COR-L47 (cell line): ENCODE measurements around the gene IRAK1.
A peak's percentile ranks its signal among the peaks of the same experiment; 100 is the strongest.

Experiments used
- DNase-seq: peaks from one replicate; lab custom pipeline; 2025; lab: John Stamatoyannopoulos, UW

IRAK1 gene

GRCh38 chrX:153971124-153971449 is 48.6 kb downstream of the IRAK1 start:
- DNase-seq: peak; percentile 58

GRCh38 chrX:153970357-153971123 is 49.2 kb downstream of the IRAK1 start:
- DNase-seq: peak; percentile 32

DNA sequence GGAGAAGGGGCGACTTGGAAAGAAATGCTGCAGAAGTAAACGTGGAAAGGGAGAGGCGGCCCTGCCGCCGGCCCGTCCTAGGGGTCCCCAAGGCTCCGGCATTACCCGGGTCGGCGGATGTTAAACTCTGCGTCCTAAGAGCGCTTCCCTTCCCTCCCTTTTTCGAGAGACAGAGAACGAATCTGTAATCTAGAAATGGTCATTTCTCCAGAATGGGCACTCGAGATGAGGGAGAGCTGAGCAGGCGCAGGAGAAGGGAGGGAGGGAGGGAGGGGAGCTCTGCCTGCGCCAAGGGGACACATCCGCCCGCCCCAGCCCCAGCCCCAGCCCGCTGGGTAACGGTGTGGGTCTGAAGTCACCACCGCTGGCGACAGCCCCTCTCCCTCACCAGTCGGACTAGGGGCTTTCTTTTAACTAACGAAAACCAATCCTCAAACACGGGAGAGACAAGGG is 49.8 kb downstream of the IRAK1 start:
- no peak for DNase-seq

- DNase-seq: no peak
These were observed 50.4 kb downstream of the IRAK1 start for GRCh38 chrX:153969125-153969903.

DNA sequence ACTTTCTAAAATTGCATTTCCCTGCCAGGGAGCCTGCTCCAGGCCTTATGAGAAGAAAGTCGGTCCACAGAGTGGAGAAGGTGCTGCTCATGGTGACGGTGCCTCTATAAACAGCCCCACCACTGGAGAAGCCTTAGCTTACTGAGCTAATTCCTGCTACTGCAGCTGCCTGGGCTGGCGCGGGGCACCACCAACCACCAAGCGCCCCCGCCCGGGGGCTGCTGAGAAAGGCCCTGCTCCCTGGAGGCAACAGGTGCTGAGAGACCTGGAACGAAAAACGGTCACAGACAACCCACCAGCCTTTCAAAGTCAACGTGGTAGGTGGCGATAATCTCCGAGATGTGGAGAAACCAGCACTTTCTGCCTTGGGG is 51.0 kb downstream of the IRAK1 start:
- DNase-seq: peak; percentile 12

DNA sequence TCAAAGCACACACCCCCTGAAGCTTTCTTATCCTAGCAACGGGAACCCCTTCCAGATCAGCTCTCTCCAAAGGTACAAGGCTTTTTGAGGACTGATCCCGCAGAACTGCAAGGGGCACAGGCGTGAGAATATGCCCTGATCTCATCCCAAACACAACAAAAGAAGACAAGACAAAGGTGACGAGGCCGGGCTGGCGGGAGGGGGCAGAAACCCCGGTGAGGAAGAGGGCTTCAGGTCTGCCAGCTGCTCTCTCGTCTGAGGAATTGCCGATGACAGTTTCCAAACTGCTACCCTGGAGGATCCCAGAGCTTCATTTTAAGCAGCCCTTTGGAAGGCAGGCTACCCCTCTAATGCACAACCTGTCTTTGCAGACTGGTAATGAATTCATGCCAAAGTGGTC is 51.4 kb downstream of the IRAK1 start:
- DNase-seq: no peak

- no peak for DNase-seq
These were observed 52.0 kb downstream of the IRAK1 start for GRCh38 chrX:153967536-153968224.

DNA sequence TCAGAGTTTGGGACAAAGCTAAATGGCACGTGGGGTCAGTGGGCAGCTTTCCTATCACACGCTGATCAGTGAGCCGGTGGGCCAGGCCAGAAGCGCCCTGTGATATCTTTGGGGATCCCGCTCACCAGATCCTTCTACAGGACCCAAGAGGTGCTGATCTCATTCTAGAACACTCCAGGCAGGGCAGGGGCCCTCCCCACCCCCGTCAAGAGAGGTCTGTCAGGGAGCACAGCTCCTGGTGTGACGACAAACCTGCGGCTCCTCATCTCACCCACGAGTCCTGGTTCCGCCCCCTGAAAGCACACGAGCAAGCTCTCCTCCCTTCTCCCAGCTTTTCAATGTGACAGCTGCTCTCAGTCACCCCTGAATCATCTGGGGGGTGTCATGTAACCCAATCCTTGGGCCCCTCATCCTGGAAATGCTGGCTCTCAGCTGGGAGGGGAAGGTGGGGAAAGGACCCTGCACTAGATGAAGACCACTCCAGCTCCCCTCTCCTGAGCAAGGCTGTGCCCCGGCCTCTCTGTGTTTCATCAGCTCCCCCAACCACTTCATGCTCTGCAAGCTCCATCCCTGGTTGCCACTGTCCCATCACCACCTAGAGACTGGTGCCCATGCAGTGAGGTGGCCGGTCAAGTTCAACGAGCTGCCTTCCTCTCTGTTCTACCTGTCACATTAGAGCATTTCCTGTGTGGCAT is 52.7 kb downstream of the IRAK1 start:
- DNase-seq: no peak

- no peak for DNase-seq
These were observed 53.4 kb downstream of the IRAK1 start for GRCh38 chrX:153966283-153966688.

DNA sequence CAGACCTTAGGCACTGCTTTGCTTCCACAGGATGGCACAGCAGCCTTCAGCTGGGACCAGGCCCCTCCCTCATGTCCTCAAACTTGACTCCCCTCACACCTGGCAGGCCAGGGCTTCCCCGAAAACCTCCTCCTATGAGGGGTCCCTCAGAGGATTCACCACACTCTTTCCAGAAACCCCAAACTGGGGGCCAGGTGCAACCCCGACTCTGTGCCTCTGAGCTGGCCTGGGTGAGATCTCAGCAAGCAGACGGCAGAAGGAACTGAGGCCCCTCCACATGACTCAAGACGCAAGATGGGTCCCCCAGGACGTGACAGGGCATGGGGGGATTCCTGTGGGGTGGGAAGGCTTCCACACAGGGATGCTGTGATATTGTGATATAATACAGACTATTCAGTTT is 54.3 kb downstream of the IRAK1 start:
- no peak for DNase-seq

DNA sequence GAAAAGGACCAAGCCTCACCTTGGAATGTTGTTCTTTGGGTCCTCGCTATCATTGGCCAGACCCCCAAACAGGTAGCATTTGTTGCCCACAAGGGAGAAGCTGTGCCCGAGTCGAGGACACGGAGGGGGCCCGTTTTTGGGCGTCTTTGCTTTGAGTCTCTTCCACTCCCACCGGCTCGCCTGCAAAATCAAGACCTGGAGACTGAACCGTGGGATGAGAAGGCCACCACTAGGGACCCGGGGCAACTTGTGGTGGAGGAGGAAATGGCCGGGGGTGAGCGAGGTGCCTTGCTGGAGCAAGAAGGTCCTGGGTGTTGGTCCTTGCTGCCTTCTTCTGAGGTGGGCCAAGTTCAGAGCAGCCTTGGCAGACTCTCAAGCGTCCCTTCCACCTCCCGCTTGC is 55.6 kb downstream of the IRAK1 start:
- DNase-seq: no peak

DNA sequence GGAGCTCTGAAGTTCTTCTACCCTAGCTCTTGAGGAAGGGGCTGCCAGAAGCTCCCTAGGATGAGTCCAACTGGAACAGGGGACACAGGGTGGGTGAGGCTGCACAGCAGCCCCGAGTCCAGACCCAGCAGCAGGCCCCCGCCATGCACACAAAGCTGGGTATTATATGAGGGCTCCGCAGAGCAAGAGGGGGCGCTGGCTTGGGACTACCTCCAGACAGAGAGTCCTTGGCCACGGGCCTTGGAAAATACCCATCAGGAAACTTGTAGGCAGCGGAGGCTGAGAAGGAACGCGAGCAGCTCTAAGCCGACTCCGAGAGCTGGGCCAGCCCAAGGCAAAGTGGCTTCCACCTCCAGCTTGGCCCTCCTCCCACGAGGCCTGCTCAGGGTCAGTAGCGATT is 56.2 kb downstream of the IRAK1 start:
- no peak for DNase-seq

- no peak for DNase-seq
These were observed 58.4 kb downstream of the IRAK1 start for GRCh38 chrX:153961292-153961691.

- DNase-seq: no peak
These were observed 58.9 kb downstream of the IRAK1 start for GRCh38 chrX:153960786-153961185.
